Activated CD4-positive, alpha-beta memory T cell treated with anti-CD3 and anti-CD28 coated beads for 36 hours (primary cell): Measurements from ENCODE around the gene ERV3-1. TPM values are rescaled to one million over a fixed set of nuclear protein-coding genes. Genes with fewer than 3 reads are reported as not detected.
A peak's percentile ranks its signal among the peaks of the same experiment; 100 is the strongest.
"Not testable (repeated sequence)": the region's sequence is repeated elsewhere in the genome, so short reads cannot be mapped to it uniquely, and the experiment has no call there.

Source experiments
- CTCF ChIA-PET: fragments of 350-600 bp; sonication (Branson Sonifier 250); formaldehyde crosslinking; loops from one replicate; lab custom pipeline; 2021; ENCODE audit warnings: antibody characterized with exemption, inconsistent platforms; lab: Charles Lee
- POLR2A ChIA-PET: fragments of 350-600 bp; sonication (Branson Sonifier 250); formaldehyde crosslinking; loops from one replicate; lab custom pipeline; 2021; ENCODE audit warnings: antibody characterized with exemption; lab: Charles Lee
- DNase-seq: peaks from one replicate; pipeline ENCODE4 v3.0.0-alpha.2; 2020
- H3K27ac Mint-ChIP-seq: one replicate; pipeline ENCODE4 v1.8.0; 2021; ENCODE audit warnings: mixed read lengths
- H3K27me3 Mint-ChIP-seq: one replicate; pipeline ENCODE4 v1.8.0; 2021; ENCODE audit warnings: mixed read lengths
- H3K36me3 Mint-ChIP-seq: one replicate; pipeline ENCODE4 v1.8.0; 2021; ENCODE audit warnings: mixed read lengths
- H3K4me1 Mint-ChIP-seq: one replicate; pipeline ENCODE4 v1.8.0; 2021; ENCODE audit warnings: low read depth, mixed read lengths
- H3K4me3 Mint-ChIP-seq: one replicate; pipeline ENCODE4 v1.8.0; 2021; ENCODE audit warnings: mild to moderate bottlenecking, mixed read lengths
- H3K9me3 Mint-ChIP-seq: one replicate; pipeline ENCODE4 v1.8.0; 2021; ENCODE audit warnings: mixed read lengths
- intact Hi-C: fragments of 100-400 bp; cut with micrococcal nuclease; formaldehyde crosslinking; loops from one replicate; pipeline ENCODE4 v1.15.1; 2023
- total RNA-seq, 2 experiments: library from RNA; stranded (reverse); gene quantifications; one replicate each; pipeline ENCODE4 v1.2.3, GENCODE V29; 2021

ERV3-1 gene
- total RNA-seq, 2 experiments from 2014 or later = 8.2 to 8.7 TPM

DNA sequence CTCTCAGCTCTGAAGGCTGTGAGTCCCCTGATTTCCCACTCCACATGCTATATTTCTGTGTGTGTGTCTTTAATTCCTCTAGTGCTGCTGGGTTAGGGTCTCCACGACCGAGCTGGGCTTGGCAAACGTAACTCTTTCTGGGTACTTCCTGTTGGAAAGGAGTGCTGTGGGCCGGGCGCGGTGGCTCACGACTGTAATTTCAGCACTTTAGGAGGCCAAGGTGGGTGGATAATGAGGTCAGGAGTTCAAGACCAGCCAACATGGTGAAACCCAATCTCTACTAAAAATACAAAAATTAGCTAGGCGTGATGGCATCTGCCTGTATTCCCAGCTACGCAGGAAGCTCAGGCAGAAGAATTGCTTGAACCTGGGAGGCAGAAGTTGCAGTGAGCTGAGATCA is 55.8 kb downstream of the ERV3-1 start:
- H3K4me1 Mint-ChIP-seq, H3K36me3 Mint-ChIP-seq, DNase-seq, H3K9me3 Mint-ChIP-seq, H3K4me3 Mint-ChIP-seq, H3K27ac Mint-ChIP-seq: not testable (repeated sequence)
- H3K27me3 Mint-ChIP-seq = peaks cover 30% of the 10 kb centered on the region
- ChIA-PET CTCF (interaction anchor here (0.6 to 2.9 kb wide), 14 partner anchors 9 to 492 kb away, joined by 3 to 43 read pairs (median 4); no protein-coding TSS in a partner anchor), POLR2A (interaction anchor here (1.0 kb wide), 1 partner anchor 56 kb away, joined by 3 read pairs; the partner anchor contains the start of gene ERV3-1)
- intact Hi-C loops = loop anchor here (1.0 kb wide), 1 partner anchor 357 kb away; no protein-coding TSS in a partner anchor

DNA sequence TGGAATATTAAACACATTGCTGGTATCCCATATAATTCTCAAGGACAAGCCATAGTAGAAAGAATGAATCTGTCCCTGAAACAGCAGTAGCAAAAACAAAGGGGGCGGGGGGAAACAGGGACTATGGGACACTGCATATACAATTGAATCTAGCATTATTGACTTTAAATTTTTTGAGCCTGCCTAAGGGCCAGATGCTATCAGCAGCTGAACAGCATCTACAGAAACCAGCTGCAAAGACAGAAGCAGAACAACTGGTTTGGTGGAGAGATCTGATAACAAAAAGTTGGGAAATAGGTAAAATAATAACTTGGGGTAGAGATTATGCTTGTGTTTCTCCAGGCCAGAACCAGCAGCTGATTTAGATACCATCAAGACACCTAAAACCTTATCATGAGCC is 57.7 kb downstream of the ERV3-1 start:
- H3K4me3 Mint-ChIP-seq, H3K4me1 Mint-ChIP-seq, intact Hi-C loops, H3K9me3 Mint-ChIP-seq, H3K27ac Mint-ChIP-seq, H3K36me3 Mint-ChIP-seq, POLR2A ChIA-PET, DNase-seq: not testable (repeated sequence)
- CTCF ChIA-PET = interaction anchor here (1.7 kb wide), 1 partner anchor 359 kb away, joined by 6 read pairs; no protein-coding TSS in a partner anchor
- peaks cover 39% of the 10 kb centered on the region for H3K27me3 Mint-ChIP-seq

DNA sequence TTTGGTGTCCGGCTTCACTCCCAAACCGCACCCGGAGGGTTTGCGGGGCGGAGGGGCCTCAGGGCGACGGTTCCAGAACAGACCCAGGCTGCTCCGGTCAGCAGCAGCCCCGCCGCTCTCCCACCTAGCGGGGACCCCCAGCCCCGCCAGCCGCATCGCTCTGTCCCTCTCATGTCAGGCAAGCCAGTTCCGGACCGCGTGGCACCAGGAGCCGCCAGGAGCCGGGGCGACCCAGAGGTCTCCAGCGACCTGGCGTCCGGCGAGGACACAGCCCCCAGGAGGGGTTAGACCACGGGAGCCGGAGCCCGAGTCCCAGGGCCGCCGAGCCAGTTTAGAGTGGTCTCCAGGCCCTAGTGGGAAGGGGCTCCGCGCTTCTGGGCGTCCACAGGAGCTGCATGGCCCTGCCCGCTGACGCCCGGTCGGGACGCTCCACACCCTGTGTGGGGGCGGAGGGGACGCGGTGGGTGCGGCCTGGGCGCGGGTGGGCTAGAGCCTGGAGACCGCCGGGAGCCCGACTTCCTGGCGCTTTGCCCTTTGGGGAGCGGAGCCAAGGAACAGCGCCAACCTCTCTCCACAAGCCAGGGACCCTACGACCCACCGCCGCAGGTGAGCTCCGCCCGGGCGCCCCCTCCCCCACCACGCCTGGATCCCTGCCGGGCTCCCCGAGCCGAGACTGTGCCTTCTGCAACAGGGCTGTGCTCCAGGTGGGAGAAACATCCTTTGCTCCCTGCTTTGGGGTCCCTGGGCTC is 59.1 kb downstream of the ERV3-1 start:
- H3K36me3 Mint-ChIP-seq = no peaks in the 10 kb centered on the region
- no peak overlapping the region for H3K4me3 Mint-ChIP-seq
- peaks cover 39% of the 10 kb centered on the region for H3K27me3 Mint-ChIP-seq
- H3K27ac Mint-ChIP-seq = no peak overlapping the region
- no peaks in the 10 kb centered on the region for H3K4me1 Mint-ChIP-seq
- H3K9me3 Mint-ChIP-seq = no peaks in the 10 kb centered on the region
- POLR2A ChIA-PET = interaction anchor here (0.5 kb wide), 1 partner anchor 117 kb away, joined by 3 read pairs; no protein-coding TSS in a partner anchor
- intact Hi-C loops = loop anchor here (2.0 kb wide), 1 partner anchor 59 kb away; no protein-coding TSS in a partner anchor
- no peak for DNase-seq
- CTCF ChIA-PET = interaction anchor here (1.7 kb wide), 2 partner anchors 11 to 360 kb away, joined by 3 to 6 read pairs; no protein-coding TSS in a partner anchor

DNA sequence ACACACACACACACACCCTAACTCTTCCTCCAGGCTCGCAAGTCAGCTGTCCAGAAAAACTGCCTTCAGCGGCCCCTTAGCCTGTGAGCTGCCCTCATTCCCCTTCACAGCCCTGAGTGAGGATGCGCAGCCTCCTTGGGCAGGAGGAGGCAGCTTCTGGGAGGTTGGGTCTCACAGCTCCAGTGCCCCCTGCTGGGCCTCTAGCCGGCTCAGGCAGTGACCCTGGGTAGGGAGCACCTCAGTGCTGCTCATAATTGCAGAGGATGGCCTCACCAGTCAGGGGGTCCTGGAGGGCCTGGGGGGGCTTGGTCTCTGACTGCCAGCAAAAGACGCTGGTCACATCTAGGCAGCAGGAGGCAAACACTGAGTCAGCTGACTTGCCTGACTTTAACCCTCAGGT is 59.7 kb downstream of the ERV3-1 start:
- ChIA-PET POLR2A (no interaction called here), CTCF (interaction anchor here (0.6 to 1.7 kb wide), 3 partner anchors 8 to 361 kb away, joined by 3 to 6 read pairs (median 3); no protein-coding TSS in a partner anchor)
- H3K27me3 Mint-ChIP-seq = peaks cover 39% of the 10 kb centered on the region
- no peak overlapping the region for H3K4me3 Mint-ChIP-seq
- intact Hi-C loops = loop anchor here (2.0 kb wide), 1 partner anchor 58 kb away; no protein-coding TSS in a partner anchor
- H3K36me3 Mint-ChIP-seq = no peaks in the 10 kb centered on the region
- H3K9me3 Mint-ChIP-seq = no peaks in the 10 kb centered on the region
- peak; percentile 56 for DNase-seq
- H3K4me1 Mint-ChIP-seq = no peaks in the 10 kb centered on the region
- H3K27ac Mint-ChIP-seq = no peak overlapping the region

DNA sequence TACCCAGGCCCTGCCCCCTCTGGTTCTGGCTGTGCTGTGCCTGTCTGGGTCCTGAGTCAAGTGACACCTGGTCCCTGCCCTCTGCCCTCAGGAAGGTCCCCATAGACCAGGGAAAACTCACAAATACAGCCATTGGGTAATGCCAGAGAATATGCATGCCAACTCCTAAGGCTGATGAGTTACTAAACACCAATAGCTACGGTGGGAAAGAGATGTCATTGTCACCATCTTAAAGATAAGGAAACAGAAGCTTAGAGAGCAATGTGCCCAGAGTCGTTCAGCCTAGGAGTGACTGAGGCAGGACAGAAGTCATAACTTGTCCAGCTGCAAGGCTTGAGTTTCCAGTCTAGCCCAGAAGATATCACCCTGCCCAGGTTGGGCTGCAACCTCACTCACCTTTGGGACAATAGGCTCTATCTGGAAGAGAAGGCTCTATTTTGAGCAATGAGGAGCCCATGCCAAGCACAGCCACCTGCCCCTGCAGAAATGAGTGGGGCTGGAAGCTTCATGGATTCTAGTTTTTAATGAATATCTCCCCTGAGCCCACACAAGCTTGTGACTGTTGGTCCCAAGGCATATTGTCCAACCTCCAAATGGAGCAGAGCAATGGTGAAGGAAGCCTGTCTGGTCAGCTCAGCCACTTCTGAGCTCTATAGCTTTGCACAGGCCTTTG is 60.8 kb downstream of the ERV3-1 start:
- no peak for DNase-seq
- H3K4me1 Mint-ChIP-seq = no peaks in the 10 kb centered on the region
- no peak overlapping the region for H3K4me3 Mint-ChIP-seq
- H3K36me3 Mint-ChIP-seq = no peaks in the 10 kb centered on the region
- no peaks in the 10 kb centered on the region for H3K9me3 Mint-ChIP-seq
- POLR2A ChIA-PET = no interaction called here
- H3K27me3 Mint-ChIP-seq = peaks cover 38% of the 10 kb centered on the region
- intact Hi-C loops = loop anchor here (2.0 kb wide), 1 partner anchor 57 kb away; no protein-coding TSS in a partner anchor
- CTCF ChIA-PET = interaction anchor here (1.1 to 1.7 kb wide), 3 partner anchors 9 to 362 kb away, joined by 3 to 6 read pairs (median 3); no protein-coding TSS in a partner anchor
- no peak overlapping the region for H3K27ac Mint-ChIP-seq

DNA sequence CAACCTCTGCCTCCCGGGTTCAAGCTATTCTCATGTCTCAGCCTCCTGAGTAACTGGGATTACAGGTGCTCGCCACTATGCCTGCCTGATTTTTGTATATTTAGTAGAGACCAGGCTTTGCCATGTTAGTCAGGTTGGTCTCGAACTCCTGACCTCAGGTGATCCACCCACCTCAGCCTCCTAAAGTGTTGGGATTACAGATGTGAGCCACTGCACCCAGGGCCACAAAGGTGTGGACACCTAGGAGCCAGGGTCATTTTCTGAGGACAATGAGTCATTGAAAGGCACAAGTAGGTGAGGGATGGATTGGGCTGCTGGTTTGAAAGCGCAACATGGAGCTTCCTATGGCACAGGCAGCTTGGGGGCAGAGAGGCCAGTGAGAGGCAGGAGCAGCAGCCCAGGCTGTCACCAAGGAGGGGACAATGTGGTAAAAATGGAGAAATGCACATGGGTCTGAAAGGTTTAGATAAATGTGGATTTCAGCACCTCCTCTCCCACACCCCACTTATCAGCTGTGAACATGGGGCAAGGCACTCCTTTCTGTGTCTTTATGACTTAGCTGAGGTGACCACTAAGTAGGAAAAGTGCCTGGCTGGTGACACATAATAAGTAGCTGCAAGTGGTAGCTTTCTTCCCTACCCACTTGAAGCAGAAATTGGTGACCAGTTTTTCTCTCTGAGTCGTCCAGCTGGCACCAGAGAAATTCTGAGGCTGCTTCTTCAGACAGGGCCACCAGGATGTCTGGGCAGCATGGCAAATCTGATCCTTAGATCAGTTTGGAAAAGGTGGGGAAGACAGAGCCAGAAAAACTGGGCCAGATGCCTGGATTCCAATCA is 61.6 kb downstream of the ERV3-1 start:
- H3K36me3 Mint-ChIP-seq, H3K4me3 Mint-ChIP-seq, H3K4me1 Mint-ChIP-seq, H3K27ac Mint-ChIP-seq, intact Hi-C loops, H3K9me3 Mint-ChIP-seq, DNase-seq, POLR2A ChIA-PET: not testable (repeated sequence)
- peaks cover 38% of the 10 kb centered on the region for H3K27me3 Mint-ChIP-seq
- CTCF ChIA-PET = interaction anchor here (1.6 kb wide), 1 partner anchor 363 kb away, joined by 6 read pairs; no protein-coding TSS in a partner anchor

Other genes with a start within 250 kb of the ERV3-1 start
- 10 to 100 TPM; 10.3 to 10.5 TPM for gene ZNF138, start 212.3 kb downstream of the ERV3-1 start, total RNA-seq
- 10 to 100 TPM in 1 of 2 experiments, 1 to 10 TPM in 1; 9.6 to 10.9 TPM for gene ZNF273, start 103.4 kb downstream of the ERV3-1 start, total RNA-seq
- 1 to 10 TPM; 3.3 to 4.2 TPM for gene ZNF117, start 15.7 kb downstream of the ERV3-1 start, total RNA-seq